Transverse colon (tissue), 4 donors: ENCODE measurements around the gene ANXA5. TPM values are rescaled to one million over a fixed set of nuclear protein-coding genes. Genes with fewer than 3 reads are reported as not detected.

Experiments
- DNase-seq: peaks from one replicate; pipeline ENCODE4 v3.0.0-alpha.2; 2019
- H3K27ac ChIP-seq, 4 donors: fragments of 200-600 bp; sonication (generic); 2 replicates each; pipeline ENCODE4 v1.5.1; 2016 to 2018; ENCODE audit warnings: inconsistent platforms in 4 of 4
- H3K27me3 ChIP-seq: fragments of 200-600 bp; sonication (generic); 2 replicates; pipeline ENCODE4 v1.5.1; 2017; ENCODE audit warnings: inconsistent platforms
- H3K36me3 ChIP-seq, 4 donors: fragments of 200-600 bp; sonication (generic); 2 replicates each; pipeline ENCODE4 v1.5.1; 2017 to 2019; ENCODE audit warnings: inconsistent platforms in 4 of 4
- H3K4me1 ChIP-seq, 4 donors: fragments of 200-600 bp; sonication (generic); 2 replicates each; pipeline ENCODE4 v1.5.1; 2017 to 2020; ENCODE audit warnings: inconsistent platforms in 4 of 4
- H3K4me3 ChIP-seq, 4 donors: fragments of 200-600 bp; sonication (generic); 1 replicate in 1 of 4; 2 replicates in 3 of 4; pipeline versions ENCODE4 v1.5.1 to v1.6.1; 2017 to 2019; ENCODE audit warnings: inconsistent platforms in 4 of 4
- H3K9me3 ChIP-seq, 2 donors: fragments of 200-600 bp; sonication (generic); 2 replicates each; pipeline ENCODE4 v1.5.1; 2017 to 2019; ENCODE audit warnings: inconsistent platforms in 2 of 2
- CTCF ChIP-seq, 5 experiments: fragments of 200-600 bp in 3 of 5; fragments of 450-650 bp in 2 of 5; sonication (generic) in 3 of 5; IDR thresholded peaks; 1 replicate in 2 of 5; 2 replicates in 3 of 5; pipeline ENCODE4 v1.5.1; 2016 to 2017; ENCODE audit warnings: antibody characterized with exemption in 5 of 5, inconsistent platforms in 3 of 5, mild to moderate bottlenecking in 2 of 5, moderate library complexity in 1 of 5
- EP300 ChIP-seq: sonication (generic); formaldehyde crosslinking; IDR thresholded peaks from one replicate; pipeline ENCODE4 v1.6.1; 2017; ENCODE audit warnings: antibody characterized with exemption, low read depth
- POLR2A ChIP-seq: fragments of 450-650 bp; IDR thresholded peaks from one replicate; pipeline ENCODE4 v1.6.1; 2016; ENCODE audit warnings: antibody characterized with exemption, mild to moderate bottlenecking, moderate library complexity
- POLR2AphosphoS5 ChIP-seq, 3 donors: sonication (generic); formaldehyde crosslinking; IDR thresholded peaks; one replicate each; pipeline ENCODE4 v1.6.1; 2016; ENCODE audit warnings: antibody characterized with exemption in 3 of 3
- WGBS, 2 donors: methylation state at CpG; one replicate each; pipeline ENCODE4 v1.1.5; 2018; ENCODE audit warnings: low coverage in 1 of 2; 5-methylcytosine and 5-hydroxymethylcytosine counted together
- in situ Hi-C, 4 donors: fragments of 200-750 bp; cut with MboI; loops; one replicate each; pipeline versions ENCODE4 v1.15.0 to v1.15.1; 2017; ENCODE audit warnings: low sequenced_read_pairs in 3 of 4, low pct_ligation_motif_present in 1 of 4, low pct_unique_long_range_greater_than_20kb in 1 of 4
- intact Hi-C: fragments of 100-400 bp; cut with DNase I; formaldehyde crosslinking; loops from one replicate; pipeline ENCODE4 v1.15.1; 2023; ENCODE audit warnings: low total_unique reads
- total RNA-seq, 4 donors: library from RNA; depleted of rRNA; stranded (reverse); fragments of >200 nt; gene quantifications; one replicate each; pipeline ENCODE4 v1.1.0, GENCODE V29; 2016

Gene ANXA5
- total RNA-seq, 4 donors from 2014 or later = 62.7 to 196 (median 135) TPM

GRCh38 chr4:121705521-121705920 is 8.7 kb upstream of the ANXA5 start:
- no peak overlapping the region for H3K4me3 ChIP-seq
- TF ChIP-seq POLR2AphosphoS5 (IDR thresholded peaks at IDR 0.05) = no peak
- no peak for TF ChIP-seq POLR2A
- no peak for TF ChIP-seq EP300
- TF ChIP-seq CTCF (IDR thresholded peaks at IDR 0.05) = no peak
- in situ Hi-C loops (no loop called here), intact Hi-C loops (no loop called here)
- H3K9me3 ChIP-seq = no peaks in the 10 kb centered on the region
- DNase-seq = no peak
- WGBS, 2 donors = 91% methylated on average over 6 of the region's 6 CpGs; no CpG with 5 or more reads in 1 of the 2 donors
- no peaks in the 10 kb centered on the region for H3K36me3 ChIP-seq
- H3K27ac ChIP-seq = no peak overlapping the region
- no peaks in the 10 kb centered on the region for H3K27me3 ChIP-seq
- H3K4me1 ChIP-seq = no peaks in the 10 kb centered on the region

GRCh38 chr4:121702136-121702535 is 5.4 kb upstream of the ANXA5 start:
- intact Hi-C loops (no loop called here), in situ Hi-C loops (no loop called here)
- Histone ChIP-seq H3K4me3 (no peak overlapping the region), H3K27me3 (no peaks in the 10 kb centered on the region), H3K36me3 (no peaks in the 10 kb centered on the region), H3K4me1 (peaks cover 0 to 9% (median 1%) of the 10 kb centered on the region in 4 donors), H3K27ac (no peak overlapping the region), H3K9me3 (no peaks in the 10 kb centered on the region)
- 90% methylated on average over 4 of the region's 4 CpGs; no CpG with 5 or more reads in 1 of the 2 donors for WGBS, 2 donors
- DNase-seq = no peak
- TF ChIP-seq POLR2AphosphoS5 (IDR thresholded peaks at IDR 0.05) = no peak
- no peak for TF ChIP-seq CTCF (IDR thresholded peaks at IDR 0.05)
- TF ChIP-seq EP300 = no peak
- TF ChIP-seq POLR2A = no peak

- no peak overlapping the region for H3K27ac ChIP-seq
- peaks cover 0 to 9% (median 1%) of the 10 kb centered on the region in 4 donors for H3K4me1 ChIP-seq
- H3K4me3 ChIP-seq = no peak overlapping the region
- 93 to 94% methylated on average over 3 of the region's 3 CpGs for WGBS, 2 donors
- no peak for TF ChIP-seq POLR2AphosphoS5 (IDR thresholded peaks at IDR 0.05)
- TF ChIP-seq CTCF (IDR thresholded peaks at IDR 0.05) = no peak
- no peaks in the 10 kb centered on the region for H3K27me3 ChIP-seq
- no peak for DNase-seq
- no peaks in the 10 kb centered on the region for H3K9me3 ChIP-seq
- intact Hi-C loops = no loop called here
- no peaks in the 10 kb centered on the region for H3K36me3 ChIP-seq
- in situ Hi-C loops = no loop called here
These were observed 4.5 kb upstream of the ANXA5 start for GRCh38 chr4:121701263-121701662.

GRCh38 chr4:121698236-121698671 is 1.5 kb upstream of the ANXA5 start:
- H3K4me3 ChIP-seq = no peak overlapping the region
- peaks cover 5 to 31% (median 14%) of the 10 kb centered on the region in 4 donors for H3K4me1 ChIP-seq
- no peaks in the 10 kb centered on the region for H3K36me3 ChIP-seq
- TF ChIP-seq POLR2AphosphoS5 (IDR thresholded peaks at IDR 0.05) = no peak
- TF ChIP-seq POLR2A = no peak
- no peak for TF ChIP-seq CTCF (IDR thresholded peaks at IDR 0.05)
- WGBS, 2 donors = 62 to 69% methylated on average over 4 to 5 of the region's 5 CpGs
- DNase-seq = no peak
- H3K27ac ChIP-seq = peak overlapping the region in 3 of 4 donors; percentile 89 to 99 (median 98)
- no peaks in the 10 kb centered on the region for H3K9me3 ChIP-seq
- in situ Hi-C loops = no loop called here
- intact Hi-C loops = no loop called here
- H3K27me3 ChIP-seq = no peaks in the 10 kb centered on the region
